ENCODE measurements around the gene ETV1.

ETV1 gene

DNA sequence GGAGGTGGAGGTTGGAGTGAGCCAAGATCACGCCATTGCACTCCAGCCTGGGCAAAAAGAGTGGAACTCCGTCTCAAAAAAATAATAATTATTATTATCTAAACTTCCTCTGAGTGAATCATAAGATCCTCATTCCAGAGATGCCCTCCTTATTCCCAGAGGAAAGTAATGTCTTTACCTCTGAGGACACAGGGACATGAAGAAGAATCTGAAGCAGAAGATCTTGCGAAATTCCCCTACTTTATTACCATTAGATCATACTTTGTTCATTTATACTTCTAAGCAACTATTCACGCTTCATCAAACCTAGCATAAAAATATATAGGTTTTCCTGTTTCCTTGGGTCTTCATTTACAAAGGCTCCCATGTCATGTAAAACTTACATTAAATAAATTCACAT is 143.1 kb downstream of the ETV1 start:
- no peak overlapping the region for H3K9ac ChIP-seq (ENCODE audit: low read length)
- H3K4me3 ChIP-seq (ENCODE audit: low read length): no peak overlapping the region
- no peaks in the 10 kb centered on the region for H4K20me1 ChIP-seq (ENCODE audit: insufficient read depth, low read length)
- no peak overlapping the region for H3K4me2 ChIP-seq (ENCODE audit: low read depth, low read length)
- H3K9me2 ChIP-seq (replicated peaks; ENCODE audit: insufficient read depth, low read length): no peaks in the 10 kb centered on the region
- H3K9me3 ChIP-seq (replicated peaks; ENCODE audit: insufficient read depth, low read length): no peaks in the 10 kb centered on the region; the same call in 1 of the 2 replicates
- no peaks in the 10 kb centered on the region for H3K27me3 ChIP-seq (replicated peaks; ENCODE audit: insufficient read depth, low read length)
- no peak overlapping the region for H3K27ac ChIP-seq (ENCODE audit: low read length)
- no peak overlapping the region for H2AFZ ChIP-seq (ENCODE audit: low read length)
- no peak for DNase-seq
- H3K4me1 ChIP-seq (ENCODE audit: low read length): peaks cover 13% of the 10 kb centered on the region; the same call in 1 of the 2 replicates
- peaks cover 4% of the 10 kb centered on the region; the same call in 1 of the 2 replicates for H3F3A ChIP-seq (ENCODE audit: insufficient read depth, low read length)
- TF ChIP-seq EZH2phosphoT487 (IDR thresholded peaks at IDR 0.05; ENCODE audit: low read length) (no peak), EZH2 (optimal IDR thresholded peaks at IDR 0.05; ENCODE audit: low read depth, low read length) (no peak)
- TF ChIP-seq, protein P1, sequence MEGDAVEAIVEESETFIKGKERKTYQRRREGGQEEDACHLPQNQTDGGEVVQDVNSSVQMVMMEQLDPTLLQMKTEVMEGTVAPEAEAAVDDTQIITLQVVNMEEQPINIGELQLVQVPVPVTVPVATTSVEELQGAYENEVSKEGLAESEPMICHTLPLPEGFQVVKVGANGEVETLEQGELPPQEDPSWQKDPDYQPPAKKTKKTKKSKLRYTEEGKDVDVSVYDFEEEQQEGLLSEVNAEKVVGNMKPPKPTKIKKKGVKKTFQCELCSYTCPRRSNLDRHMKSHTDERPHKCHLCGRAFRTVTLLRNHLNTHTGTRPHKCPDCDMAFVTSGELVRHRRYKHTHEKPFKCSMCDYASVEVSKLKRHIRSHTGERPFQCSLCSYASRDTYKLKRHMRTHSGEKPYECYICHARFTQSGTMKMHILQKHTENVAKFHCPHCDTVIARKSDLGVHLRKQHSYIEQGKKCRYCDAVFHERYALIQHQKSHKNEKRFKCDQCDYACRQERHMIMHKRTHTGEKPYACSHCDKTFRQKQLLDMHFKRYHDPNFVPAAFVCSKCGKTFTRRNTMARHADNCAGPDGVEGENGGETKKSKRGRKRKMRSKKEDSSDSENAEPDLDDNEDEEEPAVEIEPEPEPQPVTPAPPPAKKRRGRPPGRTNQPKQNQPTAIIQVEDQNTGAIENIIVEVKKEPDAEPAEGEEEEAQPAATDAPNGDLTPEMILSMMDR (IDR thresholded peaks at IDR 0.05; ENCODE audit: low read length): no peak
- no peaks in the 10 kb centered on the region for H3K36me3 ChIP-seq (replicated peaks; ENCODE audit: insufficient read depth, low read length)
- H3K79me2 ChIP-seq (ENCODE audit: low read length): no peaks in the 10 kb centered on the region

DNA sequence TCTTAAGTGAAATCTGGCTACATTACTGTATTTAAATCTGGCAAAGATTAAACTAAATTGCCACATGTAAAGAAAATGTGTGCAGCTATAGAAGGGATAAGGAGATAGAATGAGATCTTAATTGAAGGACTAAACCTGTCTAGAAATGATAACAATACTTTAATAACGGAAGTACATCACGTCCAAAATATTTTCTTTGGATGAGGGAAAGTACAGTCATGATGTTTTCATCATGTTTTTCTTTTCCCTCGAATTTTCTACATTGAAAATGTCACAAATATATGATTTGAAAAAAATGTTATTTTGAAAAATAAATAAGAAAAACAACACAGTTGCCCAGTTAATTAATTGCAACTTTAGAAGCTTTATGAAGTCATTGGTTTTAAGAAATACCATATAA is 143.9 kb downstream of the ETV1 start:
- peaks cover 2% of the 10 kb centered on the region; the same call in 1 of the 2 replicates for H3F3A ChIP-seq (ENCODE audit: insufficient read depth, low read length)
- H2AFZ ChIP-seq (ENCODE audit: low read length): no peak overlapping the region
- DNase-seq: no peak
- H3K4me3 ChIP-seq (ENCODE audit: low read length): no peak overlapping the region
- no peaks in the 10 kb centered on the region for H3K36me3 ChIP-seq (replicated peaks; ENCODE audit: insufficient read depth, low read length)
- H3K4me1 ChIP-seq (ENCODE audit: low read length): peaks cover 11% of the 10 kb centered on the region; the same call in 1 of the 2 replicates
- no peak for TF ChIP-seq EZH2 (optimal IDR thresholded peaks at IDR 0.05; ENCODE audit: low read depth, low read length)
- TF ChIP-seq, protein P1 (IDR thresholded peaks at IDR 0.05; ENCODE audit: low read length): no peak
- TF ChIP-seq EZH2phosphoT487 (IDR thresholded peaks at IDR 0.05; ENCODE audit: low read length): no peak
- no peak overlapping the region for H3K4me2 ChIP-seq (ENCODE audit: low read depth, low read length)
- no peak overlapping the region for H3K27ac ChIP-seq (ENCODE audit: low read length)
- H3K9me3 ChIP-seq (replicated peaks; ENCODE audit: insufficient read depth, low read length): no peaks in the 10 kb centered on the region; the same call in 1 of the 2 replicates
- H3K79me2 ChIP-seq (ENCODE audit: low read length): no peaks in the 10 kb centered on the region
- no peaks in the 10 kb centered on the region for H3K27me3 ChIP-seq (replicated peaks; ENCODE audit: insufficient read depth, low read length)
- H3K9me2 ChIP-seq (replicated peaks; ENCODE audit: insufficient read depth, low read length): no peaks in the 10 kb centered on the region
- H4K20me1 ChIP-seq (ENCODE audit: insufficient read depth, low read length): no peaks in the 10 kb centered on the region
- no peak overlapping the region for H3K9ac ChIP-seq (ENCODE audit: low read length)

DNA sequence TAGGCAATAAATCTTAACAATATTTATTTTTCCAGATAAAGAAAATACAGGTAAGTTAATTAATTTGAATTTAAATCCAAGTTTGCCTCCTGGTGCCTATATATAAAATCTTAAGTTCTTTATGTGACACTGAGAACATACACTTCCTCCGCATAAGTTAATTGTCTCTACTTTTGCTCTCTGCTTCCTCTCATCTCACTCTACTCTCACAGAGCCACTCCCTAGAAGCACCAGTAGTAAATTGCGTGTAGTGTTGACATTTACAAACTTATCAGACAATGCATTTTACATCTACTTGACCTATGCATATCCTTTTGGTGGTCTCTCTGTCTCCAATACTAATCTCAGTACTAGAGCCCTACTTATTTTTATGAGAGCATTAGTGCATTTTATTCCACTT is 144.5 kb downstream of the ETV1 start:
- Histone ChIP-seq H3K79me2 (ENCODE audit: low read length) (no peaks in the 10 kb centered on the region), H3K9ac (ENCODE audit: low read length) (no peak overlapping the region), H2AFZ (ENCODE audit: low read length) (no peak overlapping the region), H3K27ac (ENCODE audit: low read length) (no peak overlapping the region), H3K9me2 (replicated peaks; ENCODE audit: insufficient read depth, low read length) (no peaks in the 10 kb centered on the region), H4K20me1 (ENCODE audit: insufficient read depth, low read length) (no peaks in the 10 kb centered on the region), H3K4me1 (ENCODE audit: low read length) (peaks cover 4% of the 10 kb centered on the region; the same call in 1 of the 2 replicates), H3K4me2 (ENCODE audit: low read depth, low read length) (no peak overlapping the region), H3K36me3 (replicated peaks; ENCODE audit: insufficient read depth, low read length) (no peaks in the 10 kb centered on the region), H3K4me3 (ENCODE audit: low read length) (no peak overlapping the region), H3K27me3 (replicated peaks; ENCODE audit: insufficient read depth, low read length) (no peaks in the 10 kb centered on the region), H3K9me3 (replicated peaks; ENCODE audit: insufficient read depth, low read length) (no peaks in the 10 kb centered on the region; the same call in 1 of the 2 replicates), H3F3A (ENCODE audit: insufficient read depth, low read length) (no peaks in the 10 kb centered on the region)
- DNase-seq: no peak
- TF ChIP-seq, protein P1 (IDR thresholded peaks at IDR 0.05; ENCODE audit: low read length): no peak
- TF ChIP-seq EZH2 (optimal IDR thresholded peaks at IDR 0.05; ENCODE audit: low read depth, low read length) (no peak), EZH2phosphoT487 (IDR thresholded peaks at IDR 0.05; ENCODE audit: low read length) (no peak)

Measured in MM.1S (cell line).